Natural killer cell (primary cell): Measurements from ENCODE around the gene OBSCN. TPM values are rescaled to one million over a fixed set of nuclear protein-coding genes. Genes with fewer than 3 reads are reported as not detected.

Experiments used
- ATAC-seq, 3 donors: fragments of 150-1000 bp in 2 of 3; fragments of 200-7000 bp in 1 of 3; cut with Tn5 transposase; 1 replicate in 1 of 3; 2 replicates in 2 of 3; pipeline ENCODE4 v1.10.0; 2021; ENCODE audit warnings: mild to moderate bottlenecking in 2 of 3, moderate library complexity in 2 of 3
- DNase-seq, 2 donors: peaks; one replicate each; pipeline versions ENCODE4 v3.0.0 to v3.0.0-alpha.2; 2013 to 2021; ENCODE audit warnings: mixed read lengths in 1 of 2
- H3K27ac ChIP-seq: one replicate; pipeline ENCODE4 v1.5.1; 2013; ENCODE audit warnings: mild to moderate bottlenecking, low read length
- H3K27me3 ChIP-seq: one replicate; pipeline ENCODE4 v1.6.1; 2013; ENCODE audit warnings: low read length; ENCODE audit not compliant: control insufficient read depth, insufficient read depth
- H3K36me3 ChIP-seq: one replicate; pipeline ENCODE4 v1.6.1; 2013; ENCODE audit warnings: low read length; ENCODE audit not compliant: control insufficient read depth, insufficient read depth
- H3K4me1 ChIP-seq: one replicate; pipeline ENCODE4 v1.6.1; 2013; ENCODE audit warnings: low read length; ENCODE audit not compliant: control insufficient read depth, insufficient read depth
- H3K4me3 ChIP-seq: one replicate; pipeline ENCODE4 v1.5.1; 2013; ENCODE audit warnings: low read length
- H3K9me3 ChIP-seq: one replicate; pipeline ENCODE4 v1.6.1; 2013; ENCODE audit warnings: low read length; ENCODE audit not compliant: control insufficient read depth, insufficient read depth
- H3K27ac Mint-ChIP-seq, 2 donors: one replicate each; pipeline ENCODE4 v1.8.0; 2022; ENCODE audit warnings: mild to moderate bottlenecking in 2 of 2, mixed read lengths in 2 of 2, moderate library complexity in 1 of 2
- H3K27me3 Mint-ChIP-seq, 2 donors: one replicate each; pipeline ENCODE4 v1.8.0; 2022; ENCODE audit warnings: low read depth in 2 of 2, mixed read lengths in 2 of 2
- H3K36me3 Mint-ChIP-seq: one replicate; pipeline ENCODE4 v1.8.0; 2022; ENCODE audit warnings: mixed read lengths
- H3K4me1 Mint-ChIP-seq, 2 donors: one replicate each; pipeline ENCODE4 v1.8.0; 2022; ENCODE audit warnings: mixed read lengths in 2 of 2
- H3K4me3 Mint-ChIP-seq: one replicate; pipeline ENCODE4 v1.8.0; 2022; ENCODE audit warnings: mild to moderate bottlenecking, moderate library complexity, mixed read lengths
- H3K9me3 Mint-ChIP-seq, 2 donors: one replicate each; pipeline ENCODE4 v1.8.0; 2022; ENCODE audit warnings: mixed read lengths in 2 of 2
- CTCF ChIP-seq: fragments of 200-600 bp; IDR thresholded peaks from one replicate; pipeline ENCODE4 v1.8.0; 2022; ENCODE audit warnings: antibody characterized with exemption
- WGBS: methylation state at CpG from one replicate; pipeline ENCODE4 v1.1.7; 2013; ENCODE audit warnings: missing lambda C conversion rate; ENCODE audit not compliant: insufficient coverage; 5-methylcytosine and 5-hydroxymethylcytosine counted together
- intact Hi-C: fragments of 100-400 bp; cut with micrococcal nuclease; formaldehyde crosslinking; loops from one replicate; pipeline ENCODE4 v1.14.2; 2022
- total RNA-seq, 4 donors: library from RNA; stranded (reverse); fragments of 120-200 nt in 1 of 4; gene quantifications; one replicate each; pipeline versions ENCODE4 v1.2.3 to v1.2.4, GENCODE V29; 2013 to 2022

OBSCN gene
- total RNA-seq, 3 donors from 2014 or later (not counting 1 experiment from before 2014, with no cell fraction given): 9.6 to 30.0 (median 14.3) TPM

DNA sequence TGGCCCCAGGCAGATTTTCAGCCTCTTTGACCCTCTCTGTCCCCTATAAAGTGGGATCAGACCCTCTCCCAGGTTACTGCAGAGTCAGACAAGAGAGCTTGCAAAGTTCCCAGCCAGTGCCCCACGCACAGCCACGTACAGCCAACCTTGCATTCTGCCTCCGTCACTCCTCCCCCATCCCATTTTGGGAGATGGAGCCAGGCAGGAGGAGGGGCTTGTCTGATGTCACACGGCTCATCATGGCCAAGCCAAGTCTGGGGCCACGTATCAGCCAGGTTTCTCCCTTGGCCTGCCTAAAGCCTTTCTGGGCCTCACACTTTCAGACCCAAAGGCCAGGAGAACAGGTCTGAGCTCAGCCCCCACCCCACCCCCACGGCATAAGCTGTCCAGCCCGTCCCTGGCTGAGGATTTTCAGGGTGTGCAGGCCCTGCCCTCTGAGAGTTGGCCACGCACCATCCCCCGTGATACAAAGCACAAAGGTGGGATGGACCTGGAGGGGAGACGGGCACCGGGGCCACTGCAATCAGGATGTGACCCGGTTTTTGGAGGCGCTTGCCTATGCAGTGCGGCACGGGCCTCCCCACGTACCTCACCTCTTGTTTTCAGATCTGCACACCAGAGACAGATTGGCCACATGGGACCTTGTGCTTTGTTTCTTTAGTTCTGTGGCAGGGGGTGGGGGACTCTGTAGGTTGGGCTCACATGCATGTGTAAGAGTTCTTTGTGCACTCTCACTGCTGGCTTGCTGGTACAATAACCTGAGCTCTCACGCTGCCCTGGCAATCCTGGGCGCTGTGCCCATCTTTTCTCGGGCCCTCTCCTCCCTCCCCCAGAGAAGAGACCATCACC, 151.1 kb downstream of the OBSCN start:
- no peaks in the 10 kb centered on the region for H3K36me3 Mint-ChIP-seq
- H3K27ac Mint-ChIP-seq: peak overlapping the region in 1 of 2 donors; percentile 75
- no peaks in the 10 kb centered on the region for H3K27me3 Mint-ChIP-seq
- H3K4me1 Mint-ChIP-seq: peaks cover 6 to 7% of the 10 kb centered on the region in 2 donors
- Histone ChIP-seq H3K9me3 (no peaks in the 10 kb centered on the region), H3K4me1 (peaks cover 13% of the 10 kb centered on the region), H3K27me3 (no peaks in the 10 kb centered on the region), H3K27ac (peak overlapping the region; percentile 18), H3K4me3 (no peak overlapping the region), H3K36me3 (no peaks in the 10 kb centered on the region)
- no peaks in the 10 kb centered on the region for H3K9me3 Mint-ChIP-seq
- DNase-seq (no peak), ATAC-seq (no peak)
- no peak for TF ChIP-seq CTCF
- intact Hi-C loops: no loop called here
- no peak overlapping the region for H3K4me3 Mint-ChIP-seq
- WGBS: 91% methylated on average over 19 of the region's 19 CpGs

DNA sequence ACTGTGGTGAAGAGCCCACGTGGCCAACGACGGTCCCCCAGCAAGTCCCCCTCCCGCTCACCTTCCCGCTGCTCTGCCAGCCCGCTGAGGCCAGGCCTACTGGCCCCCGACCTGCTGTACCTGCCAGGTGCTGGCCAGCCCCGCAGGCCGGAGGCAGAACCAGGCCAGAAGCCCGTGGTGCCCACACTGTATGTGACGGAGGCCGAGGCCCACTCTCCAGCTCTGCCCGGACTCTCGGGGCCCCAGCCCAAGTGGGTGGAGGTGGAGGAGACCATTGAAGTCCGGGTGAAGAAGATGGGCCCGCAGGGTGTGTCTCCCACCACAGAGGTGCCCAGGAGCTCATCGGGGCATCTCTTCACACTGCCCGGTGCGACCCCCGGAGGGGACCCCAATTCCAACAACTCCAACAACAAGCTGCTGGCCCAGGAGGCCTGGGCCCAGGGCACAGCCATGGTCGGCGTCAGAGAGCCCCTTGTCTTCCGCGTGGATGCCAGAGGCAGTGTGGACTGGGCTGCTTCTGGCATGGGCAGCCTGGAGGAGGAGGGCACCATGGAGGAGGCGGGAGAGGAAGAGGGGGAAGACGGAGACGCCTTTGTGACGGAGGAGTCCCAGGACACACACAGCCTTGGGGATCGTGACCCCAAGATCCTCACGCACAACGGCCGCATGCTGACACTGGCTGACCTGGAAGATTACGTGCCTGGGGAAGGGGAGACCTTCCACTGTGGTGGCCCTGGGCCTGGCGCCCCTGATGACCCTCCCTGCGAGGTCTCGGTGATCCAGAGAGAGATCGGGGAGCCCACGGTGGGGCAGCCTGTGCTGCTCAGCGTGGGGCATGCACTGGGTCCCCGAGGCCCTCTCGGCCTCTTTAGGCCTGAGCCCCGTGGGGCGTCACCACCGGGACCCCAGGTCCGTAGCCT, 152.0 kb downstream of the OBSCN start:
- Histone ChIP-seq H3K4me1 (peaks cover 13% of the 10 kb centered on the region), H3K9me3 (no peaks in the 10 kb centered on the region), H3K27me3 (no peaks in the 10 kb centered on the region), H3K27ac (no peak overlapping the region), H3K4me3 (no peak overlapping the region), H3K36me3 (no peaks in the 10 kb centered on the region)
- no peaks in the 10 kb centered on the region for H3K9me3 Mint-ChIP-seq
- H3K4me1 Mint-ChIP-seq: peaks cover 6 to 7% of the 10 kb centered on the region in 2 donors
- WGBS: 90% methylated on average over 45 of the region's 45 CpGs
- ATAC-seq (no peak), DNase-seq (no peak)
- no peak for TF ChIP-seq CTCF
- intact Hi-C loops: no loop called here
- H3K27me3 Mint-ChIP-seq: no peaks in the 10 kb centered on the region
- H3K36me3 Mint-ChIP-seq: no peaks in the 10 kb centered on the region
- no peak overlapping the region for H3K27ac Mint-ChIP-seq
- H3K4me3 Mint-ChIP-seq: no peak overlapping the region

GRCh38 chr1:228360533-228361313, 152.9 kb downstream of the OBSCN start:
- Mint-ChIP-seq H3K36me3 (no peaks in the 10 kb centered on the region), H3K4me1 (peaks cover 6 to 7% of the 10 kb centered on the region in 2 donors), H3K27me3 (no peaks in the 10 kb centered on the region), H3K4me3 (no peak overlapping the region), H3K9me3 (no peaks in the 10 kb centered on the region), H3K27ac (no peak overlapping the region)
- no peak overlapping the region for H3K4me3 ChIP-seq
- intact Hi-C loops: no loop called here
- no peaks in the 10 kb centered on the region for H3K27me3 ChIP-seq
- DNase-seq (no peak), ATAC-seq (no peak)
- peaks cover 13% of the 10 kb centered on the region for H3K4me1 ChIP-seq
- no peaks in the 10 kb centered on the region for H3K36me3 ChIP-seq
- 92% methylated on average over 19 of the region's 19 CpGs for WGBS
- no peak overlapping the region for H3K27ac ChIP-seq
- H3K9me3 ChIP-seq: no peaks in the 10 kb centered on the region
- no peak for TF ChIP-seq CTCF
